Measurements from ENCODE around the gene EGLN2.
"Not testable (repeated sequence)": the region's sequence is repeated elsewhere in the genome, so short reads cannot be mapped to it uniquely, and the experiment has no call there.

Gene EGLN2

DNA sequence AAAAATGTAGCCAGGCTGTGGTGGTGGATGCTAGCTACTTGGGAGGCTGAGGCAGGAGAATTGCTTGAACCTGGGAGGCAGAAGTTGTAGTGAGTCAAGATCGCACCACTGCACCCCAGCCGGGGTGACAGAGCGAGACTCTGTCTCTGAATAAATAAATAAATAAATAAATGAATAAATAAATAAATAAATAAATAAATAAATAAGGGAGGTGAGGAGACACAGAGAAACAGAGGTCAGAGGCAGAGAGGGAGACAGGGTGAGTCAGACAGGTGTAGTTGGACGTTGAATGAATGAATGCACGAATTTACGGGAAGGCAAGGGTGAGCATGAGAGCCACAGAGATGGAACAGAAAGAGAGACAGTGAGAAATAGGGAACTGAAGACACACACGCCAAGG is 17.9 kb upstream of the EGLN2 start:
- TF ChIP-seq CTCF (IDR thresholded peaks at IDR 0.05; ENCODE audit: borderline replicate concordance, control extremely low read depth, extremely low read depth, insufficient read depth, missing control alignments) = no peak
- no peak for DNase-seq (ENCODE audit: low spot score)
- in situ Hi-C loops (cut with MboI; ENCODE audit: low sequenced_read_pairs, unreplicated experiment) = no loop called here

DNA sequence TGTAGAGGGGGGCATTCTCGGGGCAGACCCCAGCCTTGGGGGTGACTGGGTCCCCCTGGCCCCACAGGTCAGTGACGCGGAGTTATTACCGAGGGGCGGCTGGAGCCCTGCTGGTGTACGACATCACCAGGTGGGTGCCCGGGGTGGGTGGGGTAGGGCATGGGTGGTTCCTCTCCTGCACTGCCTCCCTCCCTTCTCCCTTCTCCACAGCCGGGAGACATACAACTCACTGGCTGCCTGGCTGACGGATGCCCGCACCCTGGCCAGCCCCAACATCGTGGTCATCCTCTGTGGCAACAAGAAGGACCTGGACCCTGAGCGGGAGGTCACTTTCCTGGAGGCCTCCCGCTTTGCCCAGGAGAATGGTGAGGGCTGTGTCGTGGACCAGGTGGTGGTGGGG is 15.3 kb upstream of the EGLN2 start:
- DNase-seq (ENCODE audit: low spot score) = no peak
- no peak for TF ChIP-seq CTCF (IDR thresholded peaks at IDR 0.05; ENCODE audit: borderline replicate concordance, control extremely low read depth, extremely low read depth, insufficient read depth, missing control alignments)
- in situ Hi-C loops (cut with MboI; ENCODE audit: low sequenced_read_pairs, unreplicated experiment) = no loop called here

DNA sequence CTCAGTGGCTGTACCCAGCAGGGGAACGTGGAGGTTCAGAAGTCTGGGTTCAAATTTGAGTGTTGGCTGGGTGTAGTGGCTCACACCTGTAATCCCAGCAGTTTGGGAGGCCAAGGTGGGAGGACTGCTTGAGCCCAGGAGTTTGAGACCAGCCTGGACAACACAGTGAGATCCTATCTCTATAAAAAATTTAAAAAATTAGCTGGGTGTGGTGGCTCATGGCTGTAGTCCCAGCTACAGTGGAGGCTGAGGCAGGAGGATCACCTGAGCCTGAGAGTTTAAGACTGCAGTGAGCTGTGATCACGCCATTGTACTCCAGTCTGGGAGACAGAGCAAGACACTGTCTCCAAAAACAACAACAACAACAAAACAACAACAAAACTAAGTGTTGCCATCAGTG is 14.8 kb upstream of the EGLN2 start:
- in situ Hi-C loops (cut with MboI; ENCODE audit: low sequenced_read_pairs, unreplicated experiment); DNase-seq (ENCODE audit: low spot score): not testable (repeated sequence)

DNA sequence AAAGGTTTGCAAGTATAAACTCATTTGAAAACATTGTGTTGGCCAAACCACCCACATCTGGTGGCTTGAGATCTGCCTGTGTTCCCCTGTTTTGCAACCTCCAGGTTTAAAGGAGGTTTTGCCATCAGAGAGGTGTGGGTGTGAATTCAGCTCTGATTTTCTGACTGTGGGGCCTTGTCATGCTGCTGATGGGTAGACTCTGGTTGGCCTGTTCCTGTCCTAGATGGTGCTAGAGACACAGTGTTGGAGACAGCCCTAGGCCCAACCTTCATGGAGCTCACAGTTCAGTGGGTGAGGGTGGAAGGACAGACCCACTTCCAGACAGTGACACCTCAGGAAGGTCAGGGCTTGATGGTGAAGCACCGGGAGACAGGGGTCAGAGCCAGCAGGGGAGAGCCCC is 13.5 kb upstream of the EGLN2 start:
- no peak for TF ChIP-seq CTCF (IDR thresholded peaks at IDR 0.05; ENCODE audit: borderline replicate concordance, control extremely low read depth, extremely low read depth, insufficient read depth, missing control alignments)
- DNase-seq (ENCODE audit: low spot score) = no peak
- in situ Hi-C loops (cut with MboI; ENCODE audit: low sequenced_read_pairs, unreplicated experiment) = no loop called here

DNA sequence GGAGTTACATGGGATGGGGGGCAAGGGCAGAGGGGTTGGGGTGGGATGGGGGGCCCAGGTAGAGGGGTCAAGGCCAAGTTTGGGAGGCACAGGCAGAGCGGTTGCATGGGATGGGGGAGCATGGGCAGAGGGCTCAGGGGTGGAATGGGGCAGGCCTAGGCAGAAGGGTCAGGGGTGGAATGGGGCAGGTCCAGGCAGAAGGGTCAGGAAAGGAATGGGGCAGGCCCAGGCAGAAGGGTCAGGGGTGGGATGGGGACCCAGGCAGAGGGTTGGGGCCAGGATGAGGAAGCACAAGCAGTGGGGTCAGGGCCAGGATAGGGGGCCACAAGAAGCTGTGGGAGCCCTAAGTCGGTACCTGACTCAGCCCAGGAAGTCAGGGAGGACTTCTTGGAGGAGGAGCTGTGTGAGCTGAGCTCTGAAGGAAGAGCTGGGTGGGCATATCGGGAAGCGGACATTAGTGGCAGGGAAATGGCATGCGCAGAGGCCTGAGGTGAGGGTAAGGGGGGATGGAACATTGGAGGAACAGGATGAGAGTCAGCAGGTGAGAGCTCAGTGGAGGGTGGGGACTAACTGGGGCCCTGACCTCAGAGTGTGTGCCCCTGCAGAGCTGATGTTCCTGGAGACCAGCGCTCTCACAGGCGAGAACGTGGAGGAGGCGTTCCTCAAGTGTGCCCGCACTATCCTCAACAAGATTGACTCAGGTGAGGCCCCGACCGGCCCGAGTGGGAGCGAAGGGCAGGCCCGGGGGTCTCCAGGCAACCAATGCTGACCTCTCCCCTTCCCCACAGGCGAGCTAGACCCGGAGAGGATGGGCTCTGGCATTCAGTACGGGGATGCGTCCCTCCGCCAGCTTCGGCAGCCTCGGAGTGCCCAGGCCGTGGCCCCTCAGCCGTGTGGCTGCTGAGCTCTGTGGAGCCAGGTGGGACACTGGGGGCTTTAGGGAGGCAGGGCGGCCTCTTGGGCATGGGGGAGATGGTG is 12.6 kb upstream of the EGLN2 start:
- no peak for DNase-seq (ENCODE audit: low spot score)
- in situ Hi-C loops (cut with MboI; ENCODE audit: low sequenced_read_pairs, unreplicated experiment) = no loop called here
- TF ChIP-seq CTCF (IDR thresholded peaks at IDR 0.05; ENCODE audit: borderline replicate concordance, control extremely low read depth, extremely low read depth, insufficient read depth, missing control alignments) = no peak

- in situ Hi-C loops (cut with MboI; ENCODE audit: low sequenced_read_pairs, unreplicated experiment) = no loop called here
Observed at GRCh38 chr19:40791349-40791748, 7.6 kb upstream of the EGLN2 start.

More at GRCh38 chr19:40791349-40791748, 7.6 kb upstream of the EGLN2 start:
- no peak for DNase-seq (ENCODE audit: low spot score)
- TF ChIP-seq CTCF (IDR thresholded peaks at IDR 0.05; ENCODE audit: borderline replicate concordance, control extremely low read depth, extremely low read depth, insufficient read depth, missing control alignments) = no peak
